Measurements from ENCODE around the gene AGAP2.

DNA sequence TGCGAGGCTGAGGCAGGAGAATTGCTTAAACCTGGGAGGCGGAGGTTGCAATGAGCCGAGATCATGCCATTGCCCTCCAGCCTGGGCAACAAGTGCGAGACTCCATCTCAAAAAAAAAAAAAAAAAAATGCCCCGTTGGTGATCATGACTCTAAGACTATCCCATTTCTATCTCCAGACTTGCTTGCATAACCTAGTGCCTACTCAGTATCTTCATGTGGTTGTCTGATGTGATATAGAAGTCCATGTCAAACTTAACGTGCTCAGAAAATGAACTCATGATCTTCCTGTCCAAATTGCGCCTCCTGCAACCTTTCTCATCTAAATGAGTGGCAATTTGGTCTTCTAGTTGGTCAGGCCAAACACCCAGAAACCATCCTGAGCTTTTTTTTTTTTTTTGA is 39.4 kb upstream of the AGAP2 start:
- TF ChIP-seq POLR2AphosphoS5 (IDR thresholded peaks at IDR 0.05; ENCODE audit: borderline replicate concordance, low read depth, low read length): no peak
- TF ChIP-seq EZH2 (IDR thresholded peaks at IDR 0.05): no peak
